DND-41 (cell line): ENCODE measurements around the gene PHACTR1.

Source experiments
- ATAC-seq: fragments of 200-7000 bp; cut with Tn5 transposase; 3 replicates; pipeline ENCODE4 v1.9.1; 2021; ENCODE audit warnings: low read depth; ENCODE audit not compliant: insufficient read depth
- DNase-seq: peaks from one replicate; pipeline ENCODE4 v3.0.0-alpha.2; 2020
- H2AFZ ChIP-seq: 2 replicates; pipeline ENCODE4 v1.6.0; 2012; ENCODE audit warnings: low read depth, low read length
- H3K27ac ChIP-seq: 2 replicates; pipeline ENCODE4 v1.5.1; 2012; ENCODE audit warnings: low read length, inconsistent platforms
- H3K27me3 ChIP-seq: fragments of 200-600 bp; sonication (generic); 2 replicates; pipeline ENCODE4 v1.6.0; 2012; ENCODE audit warnings: low read length, mild to moderate bottlenecking, inconsistent platforms; ENCODE audit not compliant: insufficient read depth, poor library complexity
- H3K36me3 ChIP-seq: 2 replicates; pipeline ENCODE4 v1.5.1; 2012; ENCODE audit warnings: low read length, inconsistent platforms; ENCODE audit not compliant: insufficient read depth
- H3K4me1 ChIP-seq: 2 replicates; pipeline ENCODE4 v1.5.1; 2012; ENCODE audit warnings: mild to moderate bottlenecking, low read length; ENCODE audit not compliant: insufficient read depth
- H3K4me2 ChIP-seq: 2 replicates; pipeline ENCODE4 v1.6.0; 2012; ENCODE audit warnings: mild to moderate bottlenecking, moderate library complexity, low read length, inconsistent platforms; ENCODE audit not compliant: insufficient read depth
- H3K4me3 ChIP-seq, 2 experiments: fragments of 200-600 bp in 1 of 2; shearing (Covaris generic) in 1 of 2; 2 replicates each; pipeline ENCODE4 v1.5.1; 2012 to 2016; ENCODE audit warnings: inconsistent platforms in 2 of 2, low read length in 2 of 2, mild to moderate bottlenecking in 2 of 2, low read depth in 1 of 2, moderate library complexity in 1 of 2
- H3K79me2 ChIP-seq: 2 replicates; pipeline ENCODE4 v1.6.0; 2012; ENCODE audit warnings: low read length, inconsistent platforms; ENCODE audit not compliant: insufficient read depth
- H3K9ac ChIP-seq: 2 replicates; pipeline ENCODE4 v1.6.0; 2012; ENCODE audit warnings: low read depth, mild to moderate bottlenecking, inconsistent platforms, low read length, moderate library complexity
- H3K9me3 ChIP-seq: 2 replicates; pipeline ENCODE4 v1.5.1; 2012; ENCODE audit warnings: low read length, moderate library complexity, mild to moderate bottlenecking, inconsistent platforms; ENCODE audit not compliant: insufficient read depth, severe bottlenecking
- H4K20me1 ChIP-seq: 2 replicates; pipeline ENCODE4 v1.6.0; 2012; ENCODE audit warnings: low read length; ENCODE audit not compliant: insufficient read depth
- CTCF ChIP-seq: IDR thresholded peaks from 2 replicates; pipeline ENCODE4 v1.5.1; 2012; ENCODE audit warnings: borderline replicate concordance, low read length, moderate library complexity, mild to moderate bottlenecking; ENCODE audit not compliant: poor library complexity, severe bottlenecking; ENCODE audit errors: extremely low read depth
- EZH2 ChIP-seq: IDR thresholded peaks from 3 replicates; pipeline ENCODE4 v1.6.1; 2012; ENCODE audit warnings: borderline replicate concordance, low read depth, mild to moderate bottlenecking, moderate library complexity, low read length, inconsistent platforms; ENCODE audit not compliant: severe bottlenecking

Gene PHACTR1

GRCh38 chr6:12861603-12862002 is 145.0 kb downstream of the PHACTR1 start:
- Histone ChIP-seq H3K36me3 (no peaks in the 10 kb centered on the region), H4K20me1 (no peaks in the 10 kb centered on the region), H3K4me2 (no peak overlapping the region), H3K27ac (no peak overlapping the region), H3K9ac (no peak overlapping the region), H2AFZ (no peak overlapping the region), H3K4me3 (no peak overlapping the region), H3K79me2 (no peaks in the 10 kb centered on the region), H3K9me3 (no peaks in the 10 kb centered on the region), H3K4me1 (no peaks in the 10 kb centered on the region), H3K27me3 (no peaks in the 10 kb centered on the region)
- DNase-seq (no peak), ATAC-seq (no peak)
- TF ChIP-seq EZH2 = no peak
- TF ChIP-seq CTCF = no peak

- DNase-seq (no peak), ATAC-seq (no peak)
- Histone ChIP-seq H3K4me2 (no peak overlapping the region), H2AFZ (no peak overlapping the region), H3K27ac (no peak overlapping the region), H3K4me1 (no peaks in the 10 kb centered on the region), H4K20me1 (no peaks in the 10 kb centered on the region), H3K4me3 (no peak overlapping the region), H3K9ac (no peak overlapping the region), H3K27me3 (peaks cover 4% of the 10 kb centered on the region), H3K36me3 (no peaks in the 10 kb centered on the region), H3K79me2 (no peaks in the 10 kb centered on the region), H3K9me3 (no peaks in the 10 kb centered on the region)
- TF ChIP-seq EZH2 = no peak
- TF ChIP-seq CTCF = no peak
These were observed 148.6 kb downstream of the PHACTR1 start for GRCh38 chr6:12865117-12865516.

GRCh38 chr6:12865671-12866181 is 149.2 kb downstream of the PHACTR1 start:
- H3K9ac ChIP-seq = no peak overlapping the region
- no peak for DNase-seq
- no peak for ATAC-seq
- no peaks in the 10 kb centered on the region for H3K79me2 ChIP-seq
- H3K4me1 ChIP-seq = no peaks in the 10 kb centered on the region
- no peak overlapping the region for H3K27ac ChIP-seq
- TF ChIP-seq CTCF = no peak
- H2AFZ ChIP-seq = no peak overlapping the region
- peaks cover 4% of the 10 kb centered on the region for H3K27me3 ChIP-seq
- no peaks in the 10 kb centered on the region for H3K36me3 ChIP-seq
- H3K4me2 ChIP-seq = no peak overlapping the region
- no peak overlapping the region for H3K4me3 ChIP-seq
- H4K20me1 ChIP-seq = no peaks in the 10 kb centered on the region
- H3K9me3 ChIP-seq = no peaks in the 10 kb centered on the region

GRCh38 chr6:12866422-12867029 is 150.0 kb downstream of the PHACTR1 start:
- Histone ChIP-seq H3K27ac (no peak overlapping the region), H3K27me3 (peaks cover 4% of the 10 kb centered on the region), H2AFZ (no peak overlapping the region), H3K4me2 (no peak overlapping the region), H3K79me2 (no peaks in the 10 kb centered on the region), H4K20me1 (no peaks in the 10 kb centered on the region), H3K4me3 (no peak overlapping the region), H3K9me3 (no peaks in the 10 kb centered on the region), H3K4me1 (no peaks in the 10 kb centered on the region), H3K36me3 (no peaks in the 10 kb centered on the region), H3K9ac (no peak overlapping the region)
- ATAC-seq (no peak), DNase-seq (no peak)
- TF ChIP-seq EZH2 (no peak), CTCF (no peak)
